ENCODE results near the gene KRI1.

DNA sequence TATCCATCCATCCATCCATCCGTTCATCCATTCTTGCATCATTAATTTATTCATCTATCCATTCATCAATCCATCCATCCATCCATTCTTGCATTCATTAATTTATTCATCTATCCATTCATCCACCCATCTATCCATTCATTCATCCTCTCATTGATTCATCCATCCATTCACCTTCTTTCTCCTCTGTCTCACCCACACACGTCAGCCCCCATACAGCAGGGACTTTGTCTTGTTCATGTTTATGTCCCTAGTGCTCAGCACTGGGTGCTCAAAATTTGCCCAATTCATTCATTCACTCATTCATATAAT is 22.0 kb upstream of the KRI1 start:
- TF ChIP-seq, protein P1, sequence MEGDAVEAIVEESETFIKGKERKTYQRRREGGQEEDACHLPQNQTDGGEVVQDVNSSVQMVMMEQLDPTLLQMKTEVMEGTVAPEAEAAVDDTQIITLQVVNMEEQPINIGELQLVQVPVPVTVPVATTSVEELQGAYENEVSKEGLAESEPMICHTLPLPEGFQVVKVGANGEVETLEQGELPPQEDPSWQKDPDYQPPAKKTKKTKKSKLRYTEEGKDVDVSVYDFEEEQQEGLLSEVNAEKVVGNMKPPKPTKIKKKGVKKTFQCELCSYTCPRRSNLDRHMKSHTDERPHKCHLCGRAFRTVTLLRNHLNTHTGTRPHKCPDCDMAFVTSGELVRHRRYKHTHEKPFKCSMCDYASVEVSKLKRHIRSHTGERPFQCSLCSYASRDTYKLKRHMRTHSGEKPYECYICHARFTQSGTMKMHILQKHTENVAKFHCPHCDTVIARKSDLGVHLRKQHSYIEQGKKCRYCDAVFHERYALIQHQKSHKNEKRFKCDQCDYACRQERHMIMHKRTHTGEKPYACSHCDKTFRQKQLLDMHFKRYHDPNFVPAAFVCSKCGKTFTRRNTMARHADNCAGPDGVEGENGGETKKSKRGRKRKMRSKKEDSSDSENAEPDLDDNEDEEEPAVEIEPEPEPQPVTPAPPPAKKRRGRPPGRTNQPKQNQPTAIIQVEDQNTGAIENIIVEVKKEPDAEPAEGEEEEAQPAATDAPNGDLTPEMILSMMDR (conservative IDR thresholded peaks at IDR 0.05; ENCODE audit: low read depth in 2 of 2): no peak
- no peak for TF ChIP-seq EZH2 (IDR thresholded peaks at IDR 0.05; ENCODE audit: low read depth, unreplicated experiment)

Data from GM23338 (cell line).